IMR-90 (cell line): ENCODE results near the gene RUNDC3A. TPM values are rescaled to one million over a fixed set of nuclear protein-coding genes. Genes with fewer than 3 reads are reported as not detected.

Source experiments
- ATAC-seq: fragments of 200-7000 bp; cut with Tn5 transposase; 2 replicates; pipeline ENCODE4 v1.9.1; 2020; ENCODE audit warnings: low read depth, mild to moderate bottlenecking, moderate library complexity
- BruUV-seq: library from RNA; stranded (reverse); fragments of 400-500 nt; replicated peaks from 2 replicates; lab custom pipeline; 2021; lab: Mats Ljungman, UMichigan
- CTCF ChIA-PET: fragments of 300-600 bp; formaldehyde crosslinking; extraction: SDS; loops from one replicate; lab custom pipeline; 2021; ENCODE audit warnings: antibody characterized with exemption; lab: Yijun Ruan, JAX
- POLR2A ChIA-PET: fragments of 300-600 bp; sonication (Branson Sonifier 250); formaldehyde crosslinking; loops from one replicate; lab custom pipeline; 2022; ENCODE audit warnings: antibody characterized with exemption; ENCODE audit not compliant: unreplicated experiment; lab: Charles Lee
- DNase-seq: peaks from one replicate; pipeline ENCODE4 v3.0.0; 2013
- H2AFZ ChIP-seq: replicated peaks from 2 replicates; pipeline ENCODE3; 2013; ENCODE audit warnings: low read length, mild to moderate bottlenecking; ENCODE audit not compliant: poor library complexity
- H2AK5ac ChIP-seq: 2 replicates; pipeline ENCODE4 v1.6.1; 2013; ENCODE audit warnings: low read depth, low read length, inconsistent platforms
- H2AK9ac ChIP-seq: replicated peaks from 2 replicates; pipeline ENCODE3; 2013; ENCODE audit warnings: mild to moderate bottlenecking, low read depth, low read length, moderate library complexity; ENCODE audit not compliant: poor library complexity
- H2BK120ac ChIP-seq: 2 replicates; pipeline ENCODE4 v1.6.1; 2013; ENCODE audit warnings: low read depth, low read length, inconsistent platforms
- H2BK15ac ChIP-seq: 3 replicates; pipeline ENCODE4 v1.6.1; 2013; ENCODE audit warnings: low read depth, low read length, inconsistent platforms
- H2BK20ac ChIP-seq: 2 replicates; pipeline ENCODE4 v1.6.1; 2013; ENCODE audit warnings: low read depth, mild to moderate bottlenecking, inconsistent platforms, low read length, moderate library complexity
- H2BK5ac ChIP-seq: 2 replicates; pipeline ENCODE4 v1.6.1; 2013; ENCODE audit warnings: mild to moderate bottlenecking, low read depth, low read length, inconsistent platforms; ENCODE audit not compliant: poor library complexity, severe bottlenecking
- H3K14ac ChIP-seq: replicated peaks from 2 replicates; pipeline ENCODE4 v1.6.1; 2013; ENCODE audit warnings: low read depth, low read length, inconsistent platforms
- H3K18ac ChIP-seq: 2 replicates; pipeline ENCODE4 v1.6.1; 2013; ENCODE audit warnings: low read depth, low read length, control low read depth
- H3K23ac ChIP-seq: 2 replicates; pipeline ENCODE4 v1.6.1; 2013; ENCODE audit warnings: low read depth, low read length, inconsistent platforms
- H3K27ac ChIP-seq: 2 replicates; pipeline ENCODE4 v1.5.1; 2013; ENCODE audit warnings: mild to moderate bottlenecking, control low read depth, low read length; ENCODE audit not compliant: insufficient read depth
- H3K27me3 ChIP-seq: 2 replicates; pipeline ENCODE4 v1.6.1; 2013; ENCODE audit warnings: low read length; ENCODE audit not compliant: control insufficient read depth, insufficient read depth
- H3K36me3 ChIP-seq: 2 replicates; pipeline ENCODE4 v1.6.1; 2013; ENCODE audit warnings: low read length, mixed read lengths; ENCODE audit not compliant: control insufficient read depth, insufficient read depth
- H3K4ac ChIP-seq: 2 replicates; pipeline ENCODE4 v1.6.1; 2013; ENCODE audit warnings: low read depth, low read length, inconsistent platforms
- H3K4me1 ChIP-seq: 2 replicates; pipeline ENCODE4 v1.6.1; 2013; ENCODE audit warnings: low read length, mixed read lengths; ENCODE audit not compliant: control insufficient read depth, insufficient read depth
- H3K4me2 ChIP-seq: 2 replicates; pipeline ENCODE4 v1.6.1; 2013; ENCODE audit warnings: low read depth, mild to moderate bottlenecking, control low read depth, low read length, moderate library complexity
- H3K4me3 ChIP-seq: 2 replicates; pipeline ENCODE4 v1.5.1; 2013; ENCODE audit warnings: low read depth, mild to moderate bottlenecking, control low read depth, low read length, moderate library complexity; ENCODE audit not compliant: insufficient read depth
- H3K56ac ChIP-seq: 2 replicates; pipeline ENCODE4 v1.6.1; 2013; ENCODE audit warnings: low read length, inconsistent platforms; ENCODE audit not compliant: insufficient read depth; ENCODE audit errors: extremely low read depth
- H3K79me1 ChIP-seq, 2 experiments: 2 replicates each; pipeline ENCODE4 v1.6.1; 2013; ENCODE audit warnings: low read length in 2 of 2, inconsistent platforms in 1 of 2, low read depth in 1 of 2
- H3K9ac ChIP-seq: 2 replicates; pipeline ENCODE4 v1.6.1; 2013; ENCODE audit warnings: low read depth, low read length, control low read depth
- H3K9me1 ChIP-seq: 2 replicates; pipeline ENCODE4 v1.6.1; 2013; ENCODE audit warnings: low read length, inconsistent platforms; ENCODE audit not compliant: insufficient read depth
- H3K9me3 ChIP-seq: 2 replicates; pipeline ENCODE4 v1.6.1; 2013; ENCODE audit warnings: low read length; ENCODE audit not compliant: control insufficient read depth, insufficient read depth
- H4K20me1 ChIP-seq: 2 replicates; pipeline ENCODE4 v1.6.1; 2013; ENCODE audit warnings: low read length, inconsistent platforms; ENCODE audit not compliant: insufficient read depth
- H4K5ac ChIP-seq: 2 replicates; pipeline ENCODE4 v1.6.1; 2013; ENCODE audit warnings: mild to moderate bottlenecking, low read depth, low read length, control low read depth
- H4K8ac ChIP-seq, 2 experiments: 2 replicates each; pipeline ENCODE4 v1.6.1; 2013; ENCODE audit warnings: low read depth in 2 of 2, low read length in 2 of 2, control low read depth in 1 of 2, inconsistent platforms in 1 of 2
- H4K91ac ChIP-seq: 2 replicates; pipeline ENCODE4 v1.6.1; 2013; ENCODE audit warnings: low read depth, low read length, inconsistent platforms; ENCODE audit not compliant: insufficient read depth
- BHLHE40 ChIP-seq: fragments of 150-350 bp; IDR thresholded peaks from 2 replicates; pipeline ENCODE4 v1.6.1; 2016; ENCODE audit warnings: mild to moderate bottlenecking, low read depth, low read length
- CHD1 ChIP-seq: IDR thresholded peaks from 2 replicates; pipeline ENCODE4 v1.6.1; 2012; ENCODE audit warnings: low read depth, low read length, improper control_type of control experiment
- ELK1 ChIP-seq: fragments of 150-350 bp; IDR thresholded peaks from 2 replicates; pipeline ENCODE4 v1.6.1; 2016; ENCODE audit warnings: low read depth, mild to moderate bottlenecking, low read length, moderate library complexity, borderline replicate concordance
- MAZ ChIP-seq: IDR thresholded peaks from 2 replicates; pipeline ENCODE4 v1.6.1; 2012; ENCODE audit warnings: low read depth, mild to moderate bottlenecking, low read length, improper control_type of control experiment, moderate library complexity, borderline replicate concordance
- MXI1 ChIP-seq: IDR thresholded peaks from 2 replicates; pipeline ENCODE4 v1.6.1; 2012; ENCODE audit warnings: low read depth, mild to moderate bottlenecking, low read length, moderate library complexity, borderline replicate concordance
- POLR2A ChIP-seq: IDR thresholded peaks from 2 replicates; pipeline ENCODE4 v1.6.1; 2012; ENCODE audit warnings: mild to moderate bottlenecking, low read depth, low read length
- RAD21 ChIP-seq: IDR thresholded peaks from 2 replicates; pipeline ENCODE4 v1.6.1; 2012; ENCODE audit warnings: low read length, improper control_type of control experiment
- RCOR1 ChIP-seq: IDR thresholded peaks from 2 replicates; pipeline ENCODE4 v1.6.1; 2012; ENCODE audit warnings: mild to moderate bottlenecking, low read length, improper control_type of control experiment; ENCODE audit not compliant: insufficient replicate concordance
- RFX5 ChIP-seq: IDR thresholded peaks from 2 replicates; pipeline ENCODE4 v1.8.0; 2012; ENCODE audit warnings: low read depth, mild to moderate bottlenecking, low read length, moderate library complexity
- SMC3 ChIP-seq: fragments of 150-350 bp; IDR thresholded peaks from 2 replicates; pipeline ENCODE4 v1.6.1; 2016; ENCODE audit warnings: low read depth, mild to moderate bottlenecking, antibody characterized with exemption, low read length, moderate library complexity
- USF2 ChIP-seq: fragments of 150-350 bp; IDR thresholded peaks from 2 replicates; pipeline ENCODE4 v1.6.1; 2017; ENCODE audit warnings: mild to moderate bottlenecking, antibody characterized with exemption, low read length, low read depth
- WGBS, 2 experiments: methylation state at CpG; one replicate each; pipeline versions ENCODE4 v1.1.5 to v1.1.7; 2013; ENCODE audit warnings: missing lambda C conversion rate in 2 of 2; ENCODE audit not compliant: insufficient read length in 1 of 2; ENCODE audit errors: extremely low coverage in 2 of 2; 5-methylcytosine and 5-hydroxymethylcytosine counted together
- dilution Hi-C: fragments of 300-500 bp; cut with HindIII; formaldehyde crosslinking; loops from one replicate; pipeline ENCODE4 v1.14.3; 2018; ENCODE audit warnings: low sequenced_read_pairs; ENCODE audit not compliant: unreplicated experiment
- in situ Hi-C: fragments of 300-500 bp; cut with MboI; formaldehyde crosslinking; loops from 3 replicates; pipeline ENCODE4 v1.14.3; 2019; ENCODE audit warnings: low sequenced_read_pairs, inconsistent platforms, mixed read lengths
- intact Hi-C: fragments of 100-400 bp; cut with micrococcal nuclease; formaldehyde crosslinking; loops from 2 replicates; pipeline ENCODE4 v1.10.0; 2022
- polyA plus RNA-seq, 3 experiments: library from polyadenylated mRNA; depleted of rRNA; stranded (reverse); fragments of >200 nt; gene quantifications; 2 replicates each; pipeline ENCODE4 v1.2.3, GENCODE V29; 2012; ENCODE audit warnings: low replicate concordance in 1 of 3
- total RNA-seq: library from RNA; depleted of rRNA; stranded (reverse); fragments of >200 nt; gene quantifications from 2 replicates; pipeline ENCODE4 v1.2.3, GENCODE V29; 2012

Gene RUNDC3A
- total and polyA plus RNA-seq, 2 of the 4 experiments (the other 2 are of a cell fraction) = under 0.01 to 0.34 TPM

- Histone ChIP-seq H3K27me3 (no peaks in the 10 kb centered on the region), H2AK5ac (no peak overlapping the region), H2AK9ac (no peak overlapping the region), H2BK15ac (no peak overlapping the region), H3K4ac (no peak overlapping the region), H3K27ac (no peak overlapping the region), H2AFZ (no peak overlapping the region), H3K4me1 (peaks cover 4% of the 10 kb centered on the region; the same call in 1 of the 2 replicates), H2BK120ac (no peak overlapping the region), H3K4me3 (no peak overlapping the region), H3K18ac (no peak overlapping the region), H4K91ac (no peak overlapping the region), H3K56ac (no peak overlapping the region), H4K20me1 (peaks cover 16% of the 10 kb centered on the region; the same call in 1 of the 2 replicates), H3K79me1 (peaks cover 5 to 31% of the 10 kb centered on the region in 2 experiments), H2BK5ac (no peak overlapping the region), H4K8ac (no peak overlapping the region), H3K36me3 (peaks cover 32% of the 10 kb centered on the region), H3K14ac (no peak overlapping the region), H4K5ac (no peak overlapping the region), H2BK20ac (no peak overlapping the region), H3K9me1 (0 out of 2 replicates have a peak, but pooled peaks cover 7% of the 10 kb centered on the region), H3K4me2 (no peak overlapping the region), H3K9me3 (no peaks in the 10 kb centered on the region), H3K9ac (no peak overlapping the region), H3K23ac (no peak overlapping the region)
- dilution Hi-C loops = no loop called here
- DNase-seq = no peak
- CTCF ChIA-PET = no interaction called here
- ATAC-seq = no peak
- WGBS, 2 experiments = 85% methylated on average over 4 of the region's 6 CpGs; no CpG with 5 or more reads in 1 of the 2 experiments
- BruUV-seq = no TSS peak
- no peak for TF ChIP-seq RAD21
- TF ChIP-seq CHD1 = no peak
- no peak for TF ChIP-seq RFX5
- no peak for TF ChIP-seq ELK1
- no peak for TF ChIP-seq MAZ
- no peak for TF ChIP-seq POLR2A
- no peak for TF ChIP-seq SMC3
- no peak for TF ChIP-seq USF2
- no peak for TF ChIP-seq MXI1
- TF ChIP-seq RCOR1 = no peak
- no peak for TF ChIP-seq BHLHE40
- intact Hi-C loops = loop anchor here (5.0 kb wide), 1 partner anchor 147 kb away; no protein-coding TSS in a partner anchor
- in situ Hi-C loops = no loop called here
- POLR2A ChIA-PET = no interaction called here
Measured at GRCh38 chr17:44348988-44349364, 40.6 kb downstream of the RUNDC3A start.
